Brain pericyte (primary cell): ENCODE measurements around the gene NPR1.
"Not testable (repeated sequence)": the region's sequence is repeated elsewhere in the genome, so short reads cannot be mapped to it uniquely, and the experiment has no call there.

ENCODE experiments used
- DNase-seq: peaks from one replicate; pipeline ENCODE4 v3.0.0-alpha.2; 2012; ENCODE audit warnings: low read depth, low spot score

Gene NPR1

DNA sequence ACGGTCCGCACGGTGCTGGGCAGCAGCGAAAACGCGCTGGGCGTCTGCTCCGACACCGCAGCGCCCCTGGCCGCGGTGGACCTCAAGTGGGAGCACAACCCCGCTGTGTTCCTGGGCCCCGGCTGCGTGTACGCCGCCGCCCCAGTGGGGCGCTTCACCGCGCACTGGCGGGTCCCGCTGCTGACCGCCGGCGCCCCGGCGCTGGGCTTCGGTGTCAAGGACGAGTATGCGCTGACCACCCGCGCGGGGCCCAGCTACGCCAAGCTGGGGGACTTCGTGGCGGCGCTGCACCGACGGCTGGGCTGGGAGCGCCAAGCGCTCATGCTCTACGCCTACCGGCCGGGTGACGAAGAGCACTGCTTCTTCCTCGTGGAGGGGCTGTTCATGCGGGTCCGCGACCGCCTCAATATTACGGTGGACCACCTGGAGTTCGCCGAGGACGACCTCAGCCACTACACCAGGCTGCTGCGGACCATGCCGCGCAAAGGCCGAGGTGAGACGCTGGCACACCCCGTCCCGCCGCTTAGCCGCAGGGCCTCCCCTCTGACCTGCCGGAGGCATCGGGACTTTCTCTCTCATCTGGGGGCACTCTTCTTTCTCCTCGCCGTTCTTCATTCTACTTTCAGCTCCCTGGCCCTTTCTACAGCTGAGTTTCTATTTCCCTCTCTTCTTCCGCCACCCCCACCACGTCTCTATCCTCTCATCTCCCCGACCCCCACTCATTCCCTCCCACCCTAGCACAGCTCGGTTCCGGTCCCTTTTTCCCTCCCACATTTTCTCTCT lies 1.0 kb downstream of the NPR1 start:
- no peak for DNase-seq

DNA sequence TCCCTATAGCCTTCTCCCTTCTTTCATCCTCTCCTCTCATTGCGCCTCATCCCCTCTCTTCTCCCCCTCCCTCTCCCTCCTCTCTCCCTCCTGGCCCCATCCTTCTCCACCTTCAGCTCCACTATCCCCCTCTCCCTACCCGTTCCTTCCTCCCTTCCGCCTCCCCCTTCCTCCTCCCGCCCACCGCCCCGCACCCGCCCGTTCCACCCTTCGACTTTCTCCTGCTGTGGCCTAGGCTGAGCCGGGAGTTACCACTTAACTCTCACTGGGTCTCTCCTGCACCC lies 1.6 kb downstream of the NPR1 start:
- DNase-seq: no peak

GRCh38 chr1:153682730-153683129 lies 4.2 kb downstream of the NPR1 start:
- no peak for DNase-seq

DNA sequence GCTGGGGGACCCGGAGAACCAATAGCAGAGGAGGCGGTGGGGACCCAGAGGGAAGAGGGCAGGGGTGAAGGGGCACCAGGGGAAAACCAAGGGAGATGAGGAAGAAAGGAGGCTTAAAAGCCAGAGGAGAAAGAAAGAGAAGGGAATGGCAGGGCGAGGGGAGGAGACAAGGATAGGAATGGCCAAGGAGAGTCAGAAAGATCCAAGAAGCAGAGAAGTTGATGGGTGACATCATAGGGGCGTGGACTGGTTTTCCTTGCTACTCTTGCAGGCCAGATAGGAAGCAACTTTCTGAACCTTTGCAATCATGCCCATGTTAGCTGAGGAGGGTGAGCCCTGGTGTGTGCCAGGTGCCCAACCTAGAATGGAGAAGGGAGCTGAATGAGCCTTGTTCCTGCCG lies 5.4 kb downstream of the NPR1 start:
- no peak for DNase-seq

- no peak for DNase-seq
These were observed 6.4 kb downstream of the NPR1 start for GRCh38 chr1:153684892-153685291.

- DNase-seq: no peak
These were observed 7.3 kb downstream of the NPR1 start for GRCh38 chr1:153685544-153686340.

DNA sequence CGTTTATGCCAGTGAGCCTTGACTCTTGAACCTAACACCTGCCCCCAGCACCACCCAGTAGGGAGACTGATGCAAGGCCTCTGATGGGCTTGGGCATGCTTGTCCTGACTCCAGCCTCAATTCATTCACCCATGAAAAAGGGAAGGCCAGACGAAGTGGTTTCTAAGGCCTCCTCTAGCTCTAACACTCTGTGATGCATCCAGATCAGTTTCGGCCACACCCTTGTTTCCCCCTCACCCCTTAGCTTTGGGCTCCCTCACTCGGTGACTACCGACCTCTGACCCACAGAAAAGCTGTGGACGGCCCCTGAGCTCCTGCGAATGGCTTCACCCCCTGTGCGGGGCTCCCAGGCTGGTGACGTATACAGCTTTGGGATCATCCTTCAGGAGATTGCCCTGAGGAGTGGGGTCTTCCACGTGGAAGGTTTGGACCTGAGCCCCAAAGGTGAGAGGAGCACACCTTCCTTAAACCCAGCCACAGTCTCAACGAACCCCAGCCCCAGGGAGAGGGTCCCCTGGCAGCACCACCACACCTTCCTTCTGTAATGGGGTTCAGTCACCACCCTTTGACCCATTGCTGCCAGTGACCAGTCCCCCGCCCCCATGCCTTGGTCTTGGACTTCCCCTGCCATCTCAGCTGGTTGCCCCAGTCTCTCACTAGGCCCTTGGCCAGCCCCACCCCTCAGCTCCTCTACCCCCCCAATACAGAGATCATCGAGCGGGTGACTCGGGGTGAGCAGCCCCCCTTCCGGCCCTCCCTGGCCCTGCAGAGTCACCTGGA lies 9.0 kb downstream of the NPR1 start:
- no peak for DNase-seq

- DNase-seq: no peak
These were observed 9.8 kb downstream of the NPR1 start for GRCh38 chr1:153688276-153688675.

- DNase-seq: no peak
These were observed 10.3 kb downstream of the NPR1 start for GRCh38 chr1:153688736-153689328.

DNA sequence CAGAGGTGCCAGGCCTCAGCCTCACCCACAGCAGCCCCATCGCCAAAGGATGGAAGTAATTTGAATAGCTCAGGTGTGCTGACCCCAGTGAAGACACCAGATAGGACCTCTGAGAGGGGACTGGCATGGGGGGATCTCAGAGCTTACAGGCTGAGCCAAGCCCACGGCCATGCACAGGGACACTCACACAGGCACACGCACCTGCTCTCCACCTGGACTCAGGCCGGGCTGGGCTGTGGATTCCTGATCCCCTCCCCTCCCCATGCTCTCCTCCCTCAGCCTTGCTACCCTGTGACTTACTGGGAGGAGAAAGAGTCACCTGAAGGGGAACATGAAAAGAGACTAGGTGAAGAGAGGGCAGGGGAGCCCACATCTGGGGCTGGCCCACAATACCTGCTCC lies 15.0 kb downstream of the NPR1 start:
- DNase-seq: no peak

GRCh38 chr1:153696741-153697140 lies 18.3 kb downstream of the NPR1 start:
- no peak for DNase-seq

- no peak for DNase-seq
These were observed 18.9 kb downstream of the NPR1 start for GRCh38 chr1:153697191-153698019.

- no peak for DNase-seq
These were observed 19.8 kb downstream of the NPR1 start for GRCh38 chr1:153698020-153698922.

DNA sequence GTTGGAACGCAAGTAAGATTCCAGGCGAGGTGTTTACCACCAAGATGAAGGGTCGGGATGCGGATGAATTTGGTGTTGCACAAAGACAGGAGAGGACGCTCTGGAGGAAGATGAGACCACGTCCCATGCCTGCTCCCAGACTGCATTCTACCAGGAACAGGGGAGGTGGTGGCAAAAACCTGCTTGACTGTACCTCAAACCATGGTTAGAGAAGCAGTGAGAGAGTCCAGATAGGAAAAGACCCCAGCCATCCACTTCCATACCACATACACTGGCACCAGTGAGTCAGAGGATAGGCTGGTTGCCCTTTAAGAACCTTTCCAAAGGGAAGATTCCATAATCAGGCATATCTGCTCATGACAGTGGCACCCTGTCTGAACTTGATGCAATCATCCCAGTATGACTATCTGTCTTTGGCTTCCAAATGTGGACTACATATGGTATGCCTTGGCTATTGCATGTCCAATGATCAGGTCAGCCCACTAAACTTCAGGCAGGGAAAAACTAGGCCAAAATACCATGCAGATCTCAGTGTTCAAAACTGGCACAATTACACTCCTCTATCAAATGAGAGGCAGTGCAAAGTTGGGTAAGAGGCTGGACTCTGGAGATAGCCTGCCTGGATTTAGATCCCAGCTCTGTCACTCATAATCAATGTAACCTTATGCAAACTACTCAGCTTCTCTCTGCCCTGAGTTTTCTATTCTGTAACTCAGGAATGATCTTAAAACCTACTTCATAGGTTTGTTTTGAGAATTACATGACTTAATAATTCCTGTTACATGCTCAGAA lies 20.6 kb downstream of the NPR1 start:
- DNase-seq: no peak

- DNase-seq: no peak
These were observed 21.3 kb downstream of the NPR1 start for GRCh38 chr1:153699768-153700167.

- no peak for DNase-seq
These were observed 27.0 kb downstream of the NPR1 start for GRCh38 chr1:153705484-153705883.

DNA sequence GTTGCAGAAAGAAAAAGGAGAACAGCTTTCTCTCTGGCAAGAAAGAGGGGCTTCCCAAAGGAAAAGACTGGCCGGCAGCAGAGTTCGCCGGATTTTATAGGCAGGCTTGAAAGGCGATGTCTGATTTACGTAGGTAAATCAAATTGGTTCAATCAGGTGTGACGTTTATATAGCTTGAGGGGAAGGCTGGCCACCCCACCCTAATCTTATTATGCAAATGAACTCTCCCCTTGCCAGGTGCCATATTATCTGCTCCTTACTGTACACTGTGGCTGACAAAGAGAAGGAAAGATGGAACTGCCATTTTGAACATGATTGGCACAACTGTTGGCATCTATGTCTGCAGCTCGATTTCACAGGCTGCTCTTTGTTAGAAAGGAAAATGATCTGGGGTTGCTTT lies 32.5 kb downstream of the NPR1 start:
- DNase-seq: no peak

DNA sequence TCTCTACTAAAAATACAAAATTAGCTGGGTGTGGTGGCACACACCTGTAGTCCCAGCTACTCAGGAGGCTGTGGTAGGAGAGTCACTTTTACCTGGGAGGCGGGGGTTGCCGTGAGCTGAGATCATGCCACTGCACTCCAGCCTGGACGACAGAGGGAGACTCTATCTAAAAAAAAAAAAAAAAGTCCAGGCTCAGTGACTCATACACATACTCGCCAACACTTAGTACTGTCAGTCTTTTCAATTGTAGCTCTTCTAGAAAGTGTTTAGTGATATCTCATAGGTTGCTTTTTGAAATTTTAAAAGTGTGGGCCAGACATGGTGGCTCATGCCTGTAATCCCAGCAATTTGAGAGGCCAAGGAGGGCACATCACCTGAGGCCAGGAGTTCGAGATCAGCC lies 37.7 kb downstream of the NPR1 start:
- not testable (repeated sequence) for DNase-seq

DNA sequence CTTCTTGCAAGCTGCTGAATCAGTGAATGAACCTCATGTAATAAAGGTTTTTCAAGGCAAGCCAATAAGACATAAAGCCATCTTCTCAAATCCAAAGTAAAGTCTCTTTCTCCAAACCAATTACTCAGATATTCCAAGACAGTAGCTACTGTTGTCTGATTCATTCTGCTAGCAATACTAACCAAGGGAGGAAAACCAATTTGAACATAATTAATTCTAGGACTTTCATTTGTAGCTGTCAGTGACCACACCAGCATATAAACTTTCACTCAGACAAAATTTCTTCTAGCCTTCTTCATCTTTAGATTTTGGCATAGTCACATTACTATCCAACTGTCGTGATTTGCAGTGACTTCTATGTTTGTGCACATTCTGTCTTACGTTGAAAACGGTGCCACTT lies 38.8 kb downstream of the NPR1 start:
- no peak for DNase-seq
